GM18520 (cell line): Measurements from ENCODE around the gene SOWAHD.
"Not testable (repeated sequence)": the region's sequence is repeated elsewhere in the genome, so short reads cannot be mapped to it uniquely, and the experiment has no call there.

Experiments used
- ATAC-seq: cut with Tn5 transposase; IDR thresholded peaks from one replicate; pipeline ENCODE4 v1.9.1; 2021; ENCODE audit not compliant: unreplicated experiment

SOWAHD gene, protein sequence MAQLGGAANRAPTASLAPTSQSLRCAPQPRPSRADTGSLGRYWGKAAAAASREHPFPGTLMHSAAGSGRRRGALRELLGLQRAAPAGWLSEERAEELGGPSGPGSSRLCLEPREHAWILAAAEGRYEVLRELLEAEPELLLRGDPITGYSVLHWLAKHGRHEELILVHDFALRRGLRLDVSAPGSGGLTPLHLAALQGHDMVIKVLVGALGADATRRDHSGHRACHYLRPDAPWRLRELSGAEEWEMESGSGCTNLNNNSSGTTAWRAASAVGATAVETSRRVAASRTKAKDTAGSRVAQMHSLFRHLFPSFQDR

DNA sequence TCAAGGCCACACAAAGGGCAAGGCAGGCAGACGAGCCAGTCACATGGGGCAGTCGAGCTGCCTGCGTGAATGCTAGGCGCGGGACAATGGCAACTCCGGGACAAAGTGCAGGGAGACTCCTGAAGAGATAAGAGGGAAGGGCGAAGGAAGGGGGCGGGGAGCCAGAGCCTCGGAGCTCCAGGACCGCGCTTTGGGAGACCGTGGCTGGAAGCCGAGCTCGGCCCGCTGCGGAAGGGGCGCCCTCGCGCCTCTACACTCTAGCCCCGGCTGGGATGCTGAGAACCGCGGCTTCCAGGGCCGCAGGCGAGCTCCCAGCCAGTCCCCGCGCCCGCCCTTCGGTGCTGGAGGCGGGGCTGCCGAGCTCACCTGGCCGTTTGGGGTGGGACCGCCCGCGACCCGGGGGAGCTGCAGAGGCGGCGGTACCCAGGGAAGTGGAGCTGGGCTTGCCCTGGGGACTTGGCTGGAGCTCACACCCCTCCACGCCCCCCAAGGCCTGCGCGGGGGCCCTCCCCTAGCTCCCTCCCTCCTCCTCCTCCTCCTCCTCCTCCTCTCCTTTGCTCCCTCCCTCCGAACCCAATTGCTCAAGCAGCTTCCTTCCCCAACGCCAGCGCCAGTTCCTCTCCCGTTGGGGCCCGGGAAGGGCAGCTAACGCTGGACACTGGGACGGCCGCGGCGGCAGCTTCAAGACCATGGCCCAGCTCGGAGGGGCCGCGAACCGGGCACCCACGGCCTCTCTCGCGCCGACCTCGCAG is at the start of gene SOWAHD:
SOWAHD (plus strand) TSS at position 610 of the 752 bp plus-strand sequence; CDS start at position 690, 80 bp downstream.
- ATAC-seq = no peak

DNA sequence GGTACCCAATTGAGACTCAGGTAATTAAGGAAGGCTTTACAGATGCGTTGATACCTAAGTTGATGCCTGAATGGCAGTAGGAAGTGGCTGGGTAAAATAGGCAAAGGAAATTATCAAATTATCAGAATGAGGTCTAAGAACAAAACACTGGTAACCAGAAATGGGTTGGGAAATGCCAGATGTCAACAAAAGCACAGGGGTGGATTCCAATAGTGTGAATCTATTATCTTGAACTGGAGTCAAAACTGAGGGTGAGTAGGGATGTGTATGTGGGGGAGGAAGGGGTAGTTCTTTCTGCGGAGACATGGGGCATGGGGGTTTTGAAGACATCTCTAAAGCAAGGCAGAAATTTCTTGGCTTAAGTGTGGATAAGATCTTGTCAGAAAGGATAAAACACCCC is 49.5 kb upstream of the SOWAHD start:
- no peak for ATAC-seq

DNA sequence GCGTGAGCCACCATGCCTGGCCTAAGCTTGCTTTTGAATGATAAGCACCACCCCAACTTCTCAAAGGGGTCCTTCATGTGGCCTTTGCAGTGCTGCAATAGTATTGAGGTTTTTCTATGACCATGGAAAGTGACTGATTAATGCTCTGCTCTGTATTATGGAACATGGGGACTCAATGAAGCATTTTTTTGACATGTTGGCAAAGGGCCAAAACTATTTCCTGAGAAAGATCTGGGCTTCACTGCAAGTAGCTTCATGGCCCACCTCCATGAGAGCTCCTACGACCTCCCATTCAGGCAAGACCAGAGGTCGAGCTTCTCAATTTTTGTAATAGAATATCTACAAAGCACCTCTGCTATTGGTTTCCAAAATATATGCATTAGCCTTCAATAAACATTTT is 48.8 kb upstream of the SOWAHD start:
- no peak for ATAC-seq

DNA sequence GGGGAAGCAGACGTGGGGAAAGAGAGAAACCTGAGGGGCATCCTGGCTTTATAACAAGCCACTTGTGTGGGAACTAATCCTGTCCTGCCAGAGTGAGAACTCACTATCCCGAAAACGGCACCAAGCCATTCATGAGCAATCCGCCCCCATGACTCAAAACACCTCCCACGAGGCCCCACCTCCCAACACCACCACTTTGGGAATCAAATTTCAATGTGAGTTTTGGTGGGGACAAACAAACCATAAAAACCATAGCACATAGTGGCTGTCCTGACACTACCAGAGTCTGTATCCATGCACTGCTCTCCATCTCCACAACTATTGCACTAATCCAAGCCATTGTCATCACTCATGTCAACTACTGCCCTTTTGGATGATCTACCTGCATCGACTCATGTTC is 36.9 kb upstream of the SOWAHD start:
- no peak for ATAC-seq

DNA sequence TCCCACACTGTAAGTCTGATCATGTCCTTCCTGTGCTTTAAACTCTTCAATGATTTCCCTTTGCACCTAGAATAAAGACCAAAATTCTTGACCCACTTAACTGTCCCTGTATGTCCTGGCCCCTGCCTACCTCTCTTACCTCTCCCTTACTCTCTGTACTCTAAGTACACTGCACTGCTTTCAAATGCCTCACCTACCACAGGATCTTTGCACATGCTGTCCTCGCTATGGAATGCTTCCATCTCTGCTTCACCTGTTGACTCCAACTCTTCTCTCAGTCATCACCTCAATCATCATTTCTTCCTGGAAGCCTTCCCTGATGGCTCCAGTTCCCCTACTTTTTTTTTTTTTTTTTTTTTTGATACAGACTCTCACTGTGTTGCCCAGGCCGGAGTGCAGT is 36.5 kb upstream of the SOWAHD start:
- ATAC-seq = no peak

DNA sequence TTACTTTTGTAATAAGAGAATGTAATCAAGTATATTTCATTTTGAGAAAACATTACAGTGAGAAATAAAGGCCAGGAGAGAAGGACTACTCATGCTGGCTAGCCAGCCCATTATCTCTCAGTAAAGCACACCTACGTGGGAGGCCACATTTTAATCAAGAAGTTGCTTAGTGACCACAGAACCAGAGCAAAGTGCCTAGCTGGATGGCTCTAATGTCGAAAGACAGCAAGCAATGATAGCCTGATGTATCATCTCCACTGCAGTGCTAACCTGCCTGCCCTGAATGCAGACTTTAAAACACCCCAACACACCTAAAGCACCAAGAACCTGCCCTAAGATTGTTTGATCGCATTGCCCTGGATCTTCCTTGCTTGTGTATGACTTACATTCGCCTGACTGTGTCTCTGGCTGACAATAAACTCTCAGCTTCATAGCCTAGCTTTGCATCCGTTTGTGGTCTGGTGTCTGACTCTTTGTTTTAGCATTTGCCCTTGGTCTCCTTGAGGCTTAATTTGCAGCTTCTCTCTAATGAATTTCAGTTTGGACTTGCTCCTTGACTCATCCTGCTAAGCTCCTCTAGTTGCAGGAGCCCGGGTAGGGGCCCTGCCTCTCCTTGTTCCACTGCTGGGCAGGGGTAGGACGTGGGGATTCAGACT is 31.4 kb upstream of the SOWAHD start:
- ATAC-seq = no peak

DNA sequence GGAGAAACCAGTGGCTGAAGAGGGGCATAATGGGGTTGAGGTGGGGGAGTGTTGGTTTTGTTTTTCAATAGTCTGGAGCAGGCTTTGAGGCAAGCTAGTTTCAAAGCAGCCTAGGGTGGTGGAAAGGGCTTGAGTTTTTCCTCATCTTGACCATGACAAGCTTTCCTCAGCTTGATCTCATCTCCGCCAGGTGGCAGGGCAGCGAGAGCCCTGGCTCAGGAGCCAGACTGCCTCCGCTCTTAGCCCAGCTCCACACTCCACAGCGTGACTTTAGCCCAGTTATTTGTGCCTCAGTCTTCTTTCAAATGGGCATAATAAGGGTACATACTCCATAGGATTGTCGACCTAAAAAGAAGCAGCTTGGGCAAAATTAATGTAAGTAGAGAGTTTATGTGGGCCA is 29.9 kb upstream of the SOWAHD start:
- no peak for ATAC-seq

DNA sequence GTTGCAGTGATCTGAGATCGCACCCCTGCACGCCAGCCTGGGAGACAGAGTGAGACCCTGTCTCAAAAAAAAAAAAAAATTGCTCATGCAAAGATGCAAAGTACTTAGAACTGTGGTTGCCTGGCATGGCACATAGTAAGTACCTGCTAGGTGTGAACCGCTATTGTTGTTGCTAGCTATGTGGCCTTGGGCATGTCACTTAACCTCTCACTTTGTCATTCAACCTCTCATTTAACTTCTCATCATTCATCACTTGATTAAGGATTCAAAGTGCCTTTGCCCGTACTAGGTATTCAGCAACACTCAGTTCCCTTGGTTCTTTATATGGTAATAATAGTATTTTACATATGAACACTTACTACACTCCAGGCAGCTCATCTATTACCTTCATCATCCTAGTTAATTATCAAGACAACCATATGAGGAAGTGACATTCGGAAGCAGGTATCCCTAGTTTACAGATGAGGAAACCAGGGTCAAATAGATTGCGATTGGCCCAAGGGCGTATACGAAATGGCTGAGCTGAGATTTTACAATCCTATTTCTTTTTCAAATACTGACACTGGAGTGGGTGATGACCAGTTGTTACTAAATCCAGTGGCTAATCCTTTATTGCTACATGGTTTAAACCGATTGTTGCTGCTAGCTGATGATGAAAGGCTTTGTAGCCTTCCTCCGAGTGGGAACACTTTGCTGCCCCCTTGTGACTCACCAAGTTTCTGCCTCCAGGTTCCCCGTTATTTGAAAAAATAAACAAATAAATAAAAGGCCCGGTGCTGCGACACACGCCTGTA is 28.8 kb upstream of the SOWAHD start:
- no peak for ATAC-seq

DNA sequence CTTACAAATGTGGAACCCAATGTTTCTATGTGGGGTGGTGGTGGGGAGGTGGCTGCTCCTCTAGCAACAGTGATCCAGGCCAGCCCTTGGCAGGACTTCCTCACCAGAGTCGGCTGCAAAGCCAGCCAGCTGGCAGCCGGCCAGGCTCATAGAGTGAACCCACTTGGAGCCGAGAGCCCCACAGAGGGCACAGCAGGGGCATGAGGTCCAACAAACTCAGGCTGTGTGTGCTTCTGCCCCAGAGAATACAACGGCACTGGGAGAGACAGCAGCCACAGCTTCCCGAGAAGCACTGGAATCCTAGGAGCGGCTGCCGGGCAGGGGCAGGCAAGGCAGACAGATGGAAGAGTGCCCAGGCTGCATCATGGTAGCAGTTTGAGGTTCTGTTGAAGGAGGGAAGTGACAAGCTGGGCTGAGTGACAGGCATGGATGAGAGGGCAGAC is 23.5 kb upstream of the SOWAHD start:
- no peak for ATAC-seq

DNA sequence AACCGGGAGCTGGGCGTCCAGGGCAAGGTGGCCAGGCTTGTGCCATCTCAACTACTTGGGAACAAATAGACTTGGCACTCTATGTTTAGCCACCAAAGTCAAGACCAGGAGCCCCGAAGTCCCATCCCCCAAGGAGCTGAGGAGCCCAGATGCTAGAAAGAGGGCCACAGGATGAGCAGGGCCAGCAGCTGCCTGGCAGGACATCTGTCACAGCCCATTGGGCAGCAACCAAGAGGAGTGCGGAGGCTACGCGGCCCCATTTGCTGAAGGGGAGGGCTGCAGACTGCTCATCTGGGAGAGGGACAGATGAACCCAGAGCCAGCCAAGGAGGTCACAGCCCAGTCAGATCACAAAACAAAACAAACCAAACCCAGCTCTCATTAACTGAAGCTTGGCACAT is 22.9 kb upstream of the SOWAHD start:
- no peak for ATAC-seq

DNA sequence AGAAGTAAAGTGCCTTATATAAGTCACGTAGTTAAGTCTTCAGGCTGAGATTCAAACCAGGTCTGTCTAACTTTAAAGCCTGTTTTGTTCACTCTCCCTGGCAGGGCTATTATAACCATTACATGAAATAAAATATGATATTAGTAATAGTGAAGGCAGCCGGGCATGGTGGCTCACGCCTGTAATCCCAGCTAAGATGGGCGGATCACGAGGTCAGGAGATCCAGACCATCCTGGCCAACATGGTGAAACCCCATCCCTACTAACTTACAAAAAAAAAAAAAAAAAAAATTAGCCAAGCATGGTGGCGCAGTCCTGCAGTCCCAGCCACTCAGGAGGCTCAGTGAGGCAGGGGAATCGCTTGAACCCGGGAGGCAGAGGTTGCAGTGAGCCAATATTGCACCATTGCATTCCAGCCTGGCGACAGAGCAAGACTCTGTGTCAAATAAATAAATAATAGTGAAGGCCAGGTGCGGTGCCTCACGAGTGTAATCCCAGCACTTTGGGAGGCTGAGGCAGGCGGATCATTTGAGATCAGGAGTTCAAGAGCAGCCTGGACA is 22.1 kb upstream of the SOWAHD start:
- ATAC-seq = no peak

DNA sequence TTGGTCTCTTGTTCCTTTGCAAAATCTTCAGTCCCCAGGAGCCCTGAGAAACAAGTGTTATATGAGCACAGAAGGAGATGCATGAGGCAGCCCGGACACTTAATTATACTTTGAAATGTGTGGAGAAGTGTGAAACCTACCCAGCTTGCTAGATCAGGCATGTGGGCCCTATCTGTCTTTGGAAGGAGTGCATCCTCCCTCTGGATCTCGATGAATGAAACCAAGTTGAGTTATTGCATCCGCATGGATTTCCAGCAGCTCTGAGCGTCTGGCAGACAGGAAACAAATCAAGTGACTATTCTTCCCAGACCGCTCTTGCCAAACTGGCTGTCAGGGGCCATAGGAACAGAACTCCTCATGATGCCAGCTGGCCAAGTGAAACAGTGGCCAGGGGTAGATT is 19.6 kb upstream of the SOWAHD start:
- no peak for ATAC-seq

DNA sequence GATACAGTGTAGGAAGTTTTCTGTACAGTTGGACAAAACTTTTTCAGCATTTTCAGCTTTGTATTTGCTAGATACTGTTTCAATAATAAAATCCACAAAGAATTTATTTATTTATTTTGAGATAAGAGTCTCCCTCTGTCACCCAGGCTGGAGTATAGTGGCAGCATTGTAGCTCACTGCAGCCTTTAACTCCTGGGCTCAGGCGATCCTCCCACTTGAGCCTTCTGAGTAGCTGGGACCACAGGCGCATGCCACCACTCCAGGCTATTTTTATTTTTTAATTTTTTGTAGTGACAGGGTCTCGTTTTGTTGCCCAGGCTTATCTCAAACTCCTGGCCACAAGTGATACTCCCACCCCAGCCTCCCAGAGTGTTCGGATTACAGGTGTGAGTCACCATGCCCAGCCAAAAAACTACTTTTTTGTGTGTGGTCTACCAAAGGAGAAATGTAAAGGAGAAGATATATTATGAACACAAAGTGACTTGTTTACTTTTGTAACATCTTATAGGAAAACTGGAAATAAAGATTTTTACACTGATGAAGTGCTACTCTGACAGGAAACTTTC is 13.0 kb upstream of the SOWAHD start:
- no peak for ATAC-seq

DNA sequence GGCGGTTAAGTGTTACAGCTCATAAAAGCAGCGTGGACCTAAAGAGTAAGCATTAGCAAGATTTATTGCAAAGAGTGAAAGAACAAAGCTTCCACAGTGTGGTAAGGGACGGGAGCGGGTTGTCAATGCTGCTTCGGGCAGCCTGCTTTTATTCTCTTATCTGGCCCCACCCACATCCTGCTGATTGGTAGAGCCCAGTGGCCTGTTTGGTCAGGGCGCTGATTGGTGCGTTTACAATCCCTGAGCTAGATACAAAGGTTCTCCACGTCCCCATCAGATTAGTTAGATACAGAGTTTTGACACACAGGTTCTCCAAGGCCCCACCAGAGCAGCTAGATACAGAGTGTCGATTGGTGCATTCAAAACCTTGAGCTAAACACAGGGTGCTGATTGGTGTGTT is 8.3 kb upstream of the SOWAHD start:
- not testable (repeated sequence) for ATAC-seq

DNA sequence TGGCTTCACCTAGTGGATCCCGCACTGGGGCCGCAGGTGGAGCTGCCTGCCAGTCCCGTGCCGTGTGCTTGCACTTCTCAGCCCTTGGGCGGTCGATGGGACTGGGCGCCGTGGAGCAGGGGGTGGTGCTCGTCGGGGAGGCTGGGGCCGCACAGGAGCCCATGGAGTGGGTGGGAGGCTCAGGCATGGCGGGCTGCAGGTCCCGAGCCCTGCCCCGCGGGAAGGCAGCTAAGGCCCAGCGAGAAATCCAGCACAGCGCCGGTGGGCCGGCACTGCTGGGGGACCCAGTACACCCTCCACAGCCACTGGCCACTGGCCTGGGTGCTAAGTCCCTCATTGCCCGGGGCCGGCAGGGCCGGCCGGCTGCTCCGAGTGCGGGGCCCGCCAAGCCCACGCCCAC is 7.6 kb upstream of the SOWAHD start:
- ATAC-seq = not testable (repeated sequence)

DNA sequence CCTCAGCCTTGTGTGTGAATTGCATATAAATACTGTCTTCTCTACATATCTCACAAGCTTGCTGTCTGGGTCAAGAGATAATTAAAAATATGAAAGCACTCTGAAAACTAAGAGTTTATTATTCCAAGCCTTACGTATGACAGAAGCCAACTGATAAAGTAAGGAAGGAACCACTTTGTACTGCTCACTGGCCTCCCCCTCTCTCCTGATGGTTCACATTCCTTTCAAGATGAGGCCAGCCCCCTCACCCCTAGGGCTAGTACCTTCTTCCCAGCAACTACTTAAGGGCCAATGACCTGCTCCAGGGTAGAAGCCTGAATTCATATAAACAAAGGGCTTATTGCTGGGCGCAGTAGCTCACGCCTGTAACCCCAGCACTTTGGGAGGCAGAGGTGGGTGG is 5.4 kb upstream of the SOWAHD start:
- no peak for ATAC-seq

DNA sequence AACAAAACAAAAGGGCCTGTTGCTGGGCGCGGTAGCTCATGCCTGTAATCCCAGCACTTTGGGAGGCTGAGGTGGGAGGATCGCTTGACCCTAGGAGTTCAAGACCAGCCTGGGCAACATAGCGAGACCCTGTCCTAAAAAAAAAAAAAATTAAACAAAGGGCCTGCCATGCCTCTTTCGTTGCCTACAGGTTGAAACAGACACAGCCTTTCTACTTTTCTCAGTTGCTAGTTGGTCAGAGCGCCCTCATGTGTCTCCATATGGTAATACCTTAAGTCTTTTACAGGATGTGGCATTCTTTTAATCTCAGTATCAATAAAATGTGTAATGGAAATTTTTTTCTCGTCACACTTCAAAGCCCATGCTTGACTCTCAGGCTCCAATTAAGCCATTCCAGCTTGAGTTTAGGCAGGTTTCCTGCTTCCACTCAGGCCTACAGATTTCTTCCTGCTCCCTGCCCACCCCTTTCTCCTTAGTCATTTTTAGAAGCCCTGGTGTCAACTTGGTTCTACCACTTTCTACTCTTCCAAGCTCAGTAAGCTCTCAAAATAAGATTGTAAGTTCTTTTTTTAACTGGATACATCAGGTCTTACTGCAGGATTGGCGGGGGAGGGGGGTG is 4.6 kb upstream of the SOWAHD start:
- no peak for ATAC-seq

DNA sequence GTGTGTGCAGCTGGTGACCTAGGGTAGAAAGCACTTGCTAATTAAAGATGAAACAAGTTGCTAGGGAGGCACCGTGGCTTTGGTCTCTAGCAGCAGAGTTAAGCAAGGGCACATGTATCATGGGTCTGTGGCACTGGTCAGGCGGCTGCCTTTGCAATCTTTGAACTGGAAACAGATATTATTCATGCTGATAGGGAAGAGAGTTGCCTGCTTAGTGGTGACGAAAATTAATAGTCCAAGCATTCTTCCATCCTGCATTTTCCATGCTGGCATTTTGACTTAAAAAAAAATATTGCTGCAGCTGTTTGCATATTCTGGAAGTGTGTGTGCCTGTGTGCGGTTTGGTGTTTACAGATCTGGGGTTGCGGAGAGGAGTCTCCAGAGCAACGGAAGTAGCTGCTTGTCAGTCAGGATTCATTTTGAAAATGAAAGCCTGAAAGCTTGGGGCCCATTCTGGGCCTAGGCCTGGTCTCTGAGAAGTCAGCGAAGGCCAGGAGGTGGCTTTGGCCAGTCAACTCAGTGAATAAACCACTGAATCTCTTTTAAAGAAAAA is 2.3 kb upstream of the SOWAHD start:
- ATAC-seq = peak; percentile 60

DNA sequence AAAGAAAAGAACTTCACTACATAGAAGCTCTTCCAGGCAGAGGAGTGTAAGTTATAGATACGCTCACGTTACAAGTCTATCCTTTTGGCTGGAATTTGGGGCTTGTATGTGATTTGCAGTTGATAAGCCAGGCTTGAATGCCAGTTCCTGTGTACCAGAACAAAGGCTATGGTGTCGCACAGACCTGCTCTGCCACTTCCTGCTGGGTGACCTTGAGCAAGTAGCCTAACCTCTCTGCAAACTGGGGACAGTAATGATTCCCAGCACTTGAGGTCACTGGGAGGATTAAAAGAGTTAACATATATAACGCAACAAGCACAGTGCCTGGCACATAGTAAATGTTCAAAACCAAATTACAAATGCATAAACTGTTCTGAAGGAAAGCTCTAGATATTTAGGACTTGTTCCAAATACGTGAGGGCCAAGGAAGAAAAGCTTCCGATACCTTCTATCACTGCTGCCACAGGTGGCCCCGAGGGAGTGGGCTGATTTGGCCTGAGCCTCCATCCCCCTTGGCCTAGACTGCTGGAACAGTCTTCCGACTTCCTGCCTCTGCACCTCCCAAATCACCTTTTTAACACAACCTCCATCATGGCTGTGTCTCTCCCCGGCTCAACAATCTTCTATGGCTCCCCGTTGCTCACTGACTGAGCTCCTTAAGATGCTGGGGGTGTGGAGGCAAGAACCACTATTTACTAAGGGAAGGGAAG is 1.3 kb upstream of the SOWAHD start:
- ATAC-seq = no peak
